HS-5 (cell line): Measurements from ENCODE around the gene CD59.
"Not testable (repeated sequence)": the region's sequence is repeated elsewhere in the genome, so short reads cannot be mapped to it uniquely, and the experiment has no call there.

Experiments
- DNase-seq: peaks from one replicate; pipeline ENCODE4 v3.0.0-alpha.2; 2012; ENCODE audit warnings: low read depth

The CD59 gene

DNA sequence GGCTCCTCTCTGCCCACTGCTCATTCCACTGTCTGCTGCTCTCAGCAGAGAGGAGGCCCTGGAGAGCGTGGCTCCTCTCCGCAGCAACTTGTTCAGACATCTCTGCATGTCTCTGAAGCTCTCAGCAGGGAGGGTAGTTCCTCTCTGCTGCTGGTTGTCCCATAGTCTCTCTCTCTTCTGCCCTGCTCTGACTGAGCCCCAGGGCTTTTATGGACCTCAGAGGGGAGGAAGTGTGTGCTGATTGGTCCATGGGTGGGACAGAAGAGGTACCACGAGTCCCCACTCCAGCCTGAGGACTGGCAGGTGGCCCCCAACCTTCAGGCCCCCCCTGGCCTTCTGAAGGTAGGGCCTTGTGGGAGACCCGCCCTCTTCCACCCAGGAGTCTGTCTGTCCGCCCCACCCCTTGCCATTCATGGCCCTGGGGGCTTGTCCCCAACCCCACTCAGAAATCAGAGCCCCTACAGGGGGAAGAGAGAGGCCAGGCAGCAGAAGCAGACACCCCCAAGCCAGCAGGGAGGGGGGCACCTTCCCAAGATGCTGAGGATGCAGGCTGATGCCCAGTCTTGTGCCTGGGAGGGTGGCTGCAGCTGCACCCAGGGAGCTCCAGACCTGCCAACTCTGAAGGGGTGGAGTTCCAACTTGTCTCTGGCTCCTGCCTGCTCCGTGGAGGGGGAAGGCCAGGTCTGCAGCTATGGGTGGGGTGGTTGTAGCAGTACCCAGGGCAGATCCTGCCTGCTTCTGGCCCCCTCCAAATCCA is 70.7 kb downstream of the CD59 start:
- DNase-seq: no peak

DNA sequence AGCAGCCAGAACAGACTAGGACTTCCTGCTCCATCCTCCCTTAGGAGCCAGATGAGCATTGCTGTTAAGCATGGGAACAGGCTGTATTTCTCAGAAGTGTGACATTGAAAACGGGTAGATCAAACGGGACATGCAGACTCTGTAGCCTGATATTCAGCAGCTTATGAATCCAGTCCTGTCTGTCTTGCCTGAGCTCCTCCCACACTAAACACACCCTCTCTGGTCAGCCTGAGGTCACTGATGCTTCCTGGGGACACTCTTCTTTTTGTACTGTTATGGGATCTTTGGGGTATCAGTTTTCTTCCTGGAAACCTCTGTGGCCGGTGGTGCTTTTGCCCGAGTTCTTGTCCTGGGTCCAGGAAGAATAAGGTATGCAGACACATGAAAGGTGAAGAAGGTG is 71.4 kb downstream of the CD59 start:
- no peak for DNase-seq

DNA sequence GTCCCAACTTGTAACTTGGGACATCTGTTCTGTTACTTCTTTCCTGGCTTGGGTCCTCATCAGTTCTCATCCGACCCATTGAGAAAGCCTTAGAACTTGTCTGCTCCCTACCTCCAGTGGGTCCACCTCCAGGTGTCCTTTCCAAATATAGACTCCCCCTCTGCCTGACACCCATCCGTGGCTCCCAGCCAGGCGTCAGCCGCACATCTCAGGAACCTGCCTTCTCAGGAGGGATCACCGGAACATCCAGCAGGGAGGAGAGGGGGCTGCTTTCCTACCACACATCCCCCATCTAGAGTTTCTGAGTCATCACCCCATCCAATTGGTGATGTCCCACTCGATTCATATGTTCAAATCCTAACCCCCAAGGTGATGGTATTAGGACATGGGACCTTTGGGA is 72.1 kb downstream of the CD59 start:
- no peak for DNase-seq

DNA sequence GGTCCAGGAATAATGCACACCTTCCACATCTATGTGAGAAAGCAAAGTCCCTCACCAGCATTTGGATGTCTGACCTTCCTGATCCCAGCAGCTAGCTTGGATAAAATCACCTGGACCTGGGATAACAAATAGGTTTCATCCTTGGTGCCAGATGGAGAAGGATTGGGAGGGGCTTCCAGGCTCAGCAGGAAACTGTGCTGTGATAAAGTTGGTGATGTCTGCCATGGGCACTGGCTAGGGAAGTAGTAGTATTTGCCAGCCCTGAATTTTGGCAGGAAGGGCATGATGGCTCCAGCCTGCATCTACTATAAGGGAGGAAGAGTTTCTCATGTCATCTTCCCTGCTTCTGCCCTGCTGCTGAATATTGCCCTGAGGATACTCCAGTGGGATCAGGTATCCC is 73.1 kb downstream of the CD59 start:
- no peak for DNase-seq

DNA sequence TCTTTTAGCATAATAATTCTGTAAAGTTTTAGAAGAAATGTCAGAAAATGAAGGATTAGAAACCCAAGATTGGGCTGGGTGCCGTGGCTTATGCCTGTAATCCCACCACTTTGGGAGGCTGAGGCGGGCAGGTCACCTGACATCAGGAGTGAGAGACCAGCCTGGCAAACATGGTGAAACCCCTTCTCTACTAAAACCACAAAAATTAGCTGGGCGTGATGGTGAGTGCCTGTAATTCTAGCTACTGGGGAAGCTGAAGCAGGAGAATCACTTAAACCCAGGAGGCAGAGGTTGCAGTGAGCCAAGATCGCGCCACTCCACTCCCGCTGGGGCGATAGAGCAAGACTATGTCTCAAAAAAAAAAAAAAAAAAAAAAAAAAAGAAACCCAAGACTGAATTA is 74.7 kb downstream of the CD59 start:
- DNase-seq: not testable (repeated sequence)

DNA sequence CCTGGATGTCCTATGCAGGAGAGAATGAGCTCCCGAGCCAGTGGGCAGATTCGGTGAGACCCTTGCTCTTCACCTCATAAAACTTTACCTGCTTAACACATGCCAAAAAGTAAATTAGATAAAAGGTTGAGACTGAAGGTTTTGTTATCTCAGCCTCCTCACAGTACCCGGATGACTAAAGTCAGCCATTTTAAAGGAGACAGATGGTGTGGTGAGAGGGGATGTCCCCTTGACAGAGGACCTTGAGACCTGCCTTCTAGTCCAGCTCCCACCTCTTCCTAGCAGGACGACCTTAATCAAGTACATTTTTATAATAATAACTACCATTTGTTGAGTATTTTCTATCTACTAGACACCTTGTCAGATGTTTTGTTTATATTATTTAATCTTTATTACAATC is 75.3 kb downstream of the CD59 start:
- DNase-seq: no peak

DNA sequence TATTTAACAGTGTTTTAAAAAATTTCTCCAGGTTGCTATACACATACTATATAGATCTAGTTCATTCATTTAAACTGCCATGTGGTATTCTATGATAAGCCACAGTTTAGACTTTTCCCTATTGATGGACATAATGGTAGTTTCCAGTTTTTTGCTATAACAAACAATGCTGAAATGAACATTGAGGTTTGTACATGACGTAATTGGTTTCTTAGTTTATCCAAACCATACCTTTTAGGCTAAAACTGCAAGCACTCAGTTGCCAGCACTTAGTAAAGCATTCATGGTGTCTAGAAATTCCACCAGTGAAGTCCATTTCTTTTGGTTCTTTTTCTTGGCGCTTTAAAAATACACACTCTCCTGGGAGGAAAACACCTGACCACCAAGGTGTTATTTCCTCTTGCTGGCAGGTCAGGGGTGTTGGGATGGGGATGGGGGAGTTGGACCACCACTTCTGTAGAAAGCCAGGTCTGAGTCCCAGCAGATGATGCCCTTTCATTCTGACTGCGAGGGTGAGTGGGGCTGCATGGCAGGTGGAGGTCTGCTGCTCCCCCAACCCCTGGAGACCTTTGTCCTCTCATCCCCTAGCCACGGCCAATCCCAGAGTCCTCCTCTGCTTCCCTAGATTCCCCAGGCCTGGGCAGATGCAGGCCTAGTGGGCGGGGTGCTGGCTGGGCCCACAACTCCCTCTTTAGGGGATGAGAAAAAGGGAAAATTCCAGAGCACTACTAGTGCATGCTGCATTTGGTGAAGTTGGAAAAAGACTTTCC is 76.7 kb downstream of the CD59 start:
- DNase-seq: no peak

DNA sequence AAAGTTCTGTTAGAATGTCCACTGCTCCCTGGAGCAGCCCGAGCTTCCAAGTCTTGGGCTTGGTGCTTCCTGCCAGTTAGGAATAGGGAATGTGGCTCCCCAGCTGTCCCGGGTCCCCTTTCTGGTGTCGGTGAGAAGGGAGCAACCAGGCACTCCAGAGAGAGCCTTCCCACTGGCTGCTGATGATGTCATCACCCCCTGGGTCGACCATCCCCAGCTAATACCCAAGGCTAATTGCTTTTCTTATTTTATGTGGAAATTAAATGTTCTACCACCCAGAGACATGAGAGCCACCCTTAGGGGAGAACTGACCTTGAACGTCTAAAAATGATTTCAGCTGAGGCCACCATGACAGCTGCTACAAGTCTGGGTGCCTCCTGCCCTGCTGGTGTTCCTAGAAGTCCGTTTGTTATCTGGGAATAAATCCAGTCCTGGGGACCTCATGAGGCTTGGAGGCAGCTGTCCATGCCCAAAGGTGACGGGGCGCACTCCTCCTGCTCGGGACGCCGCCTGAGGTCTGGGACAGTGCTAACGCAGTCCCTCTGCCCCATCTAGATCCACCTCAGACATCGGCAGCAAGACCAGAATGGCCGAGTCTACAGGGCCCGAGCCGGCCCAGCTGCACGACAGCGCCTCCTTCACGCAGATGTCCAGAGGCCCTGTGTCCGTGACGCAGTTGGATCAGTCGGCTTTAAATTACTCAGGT is 77.9 kb downstream of the CD59 start:
- DNase-seq: no peak

DNA sequence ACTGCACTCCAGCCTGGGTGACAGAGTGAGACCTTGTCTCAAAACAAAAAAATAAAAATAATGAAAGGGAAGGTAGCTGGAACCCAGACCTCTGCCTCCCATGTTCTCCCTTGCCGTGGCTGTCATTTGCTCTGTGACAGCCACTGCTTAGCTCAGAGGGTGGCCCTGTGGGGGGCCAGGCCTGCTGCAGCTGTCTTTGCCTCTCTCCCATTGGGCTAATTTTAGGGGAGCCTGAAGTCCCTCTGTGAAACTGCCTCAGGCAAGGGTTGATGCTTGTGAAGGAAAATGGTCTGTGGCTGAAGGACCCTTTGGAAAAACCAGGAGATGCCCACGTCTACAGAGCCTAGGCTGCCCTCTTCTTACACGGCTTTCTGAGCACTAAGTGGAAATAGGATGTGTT is 78.5 kb downstream of the CD59 start:
- DNase-seq: no peak

DNA sequence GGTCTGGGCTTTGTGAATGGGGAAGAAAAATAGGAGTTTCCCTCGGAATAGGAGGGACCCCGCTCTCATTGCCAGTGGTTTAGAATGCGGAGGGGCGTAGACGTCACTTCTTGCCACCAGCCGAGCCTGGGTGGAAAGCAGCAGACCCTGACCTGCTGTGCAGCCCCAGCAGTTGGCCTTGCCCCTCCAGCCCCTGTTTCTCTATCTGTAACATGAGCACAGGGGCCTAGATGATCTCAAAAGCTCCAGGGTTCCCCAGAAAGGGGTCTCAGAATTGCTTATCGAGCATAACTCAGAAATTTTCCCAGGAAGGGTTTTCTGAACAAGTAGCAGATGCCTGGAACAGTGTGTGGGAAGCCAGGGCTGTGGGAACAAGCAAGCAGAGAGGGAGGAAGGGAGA is 79.5 kb downstream of the CD59 start:
- no peak for DNase-seq

DNA sequence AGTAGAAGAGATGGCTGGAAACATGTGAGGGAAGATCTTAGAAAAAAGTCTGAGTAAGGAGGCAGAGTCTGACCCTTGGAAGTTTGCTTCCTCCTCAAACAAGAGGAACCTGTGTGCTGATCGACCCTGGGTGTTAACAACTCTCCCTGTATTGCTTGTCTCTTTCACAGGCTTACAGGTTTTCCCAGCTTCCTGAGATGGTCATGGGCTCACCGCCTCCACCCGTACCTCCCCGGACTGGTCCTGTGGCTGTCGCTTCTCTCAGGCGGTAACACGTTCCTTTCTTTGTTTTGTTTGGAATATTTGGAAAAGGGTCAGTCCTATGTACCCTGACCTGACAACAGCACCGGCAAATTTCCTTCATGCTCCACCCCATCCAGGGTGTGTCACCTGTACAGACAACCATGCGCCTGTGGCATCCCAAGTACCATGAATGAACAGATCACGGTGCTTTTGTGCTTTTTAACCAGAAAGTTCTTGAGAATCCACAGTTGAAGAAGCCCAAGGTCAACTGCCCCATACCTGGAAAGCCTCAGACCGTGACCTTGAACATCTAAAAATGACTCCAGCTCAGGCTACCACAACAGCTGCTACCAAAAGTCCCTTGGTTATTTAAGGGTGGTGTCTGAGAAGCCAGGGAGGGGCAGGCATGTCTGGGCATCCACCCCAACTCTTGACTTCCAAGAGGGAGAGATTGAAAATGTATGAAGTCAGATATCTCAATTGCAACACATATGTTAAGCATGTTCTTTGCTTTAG is 80.2 kb downstream of the CD59 start:
- no peak for DNase-seq

DNA sequence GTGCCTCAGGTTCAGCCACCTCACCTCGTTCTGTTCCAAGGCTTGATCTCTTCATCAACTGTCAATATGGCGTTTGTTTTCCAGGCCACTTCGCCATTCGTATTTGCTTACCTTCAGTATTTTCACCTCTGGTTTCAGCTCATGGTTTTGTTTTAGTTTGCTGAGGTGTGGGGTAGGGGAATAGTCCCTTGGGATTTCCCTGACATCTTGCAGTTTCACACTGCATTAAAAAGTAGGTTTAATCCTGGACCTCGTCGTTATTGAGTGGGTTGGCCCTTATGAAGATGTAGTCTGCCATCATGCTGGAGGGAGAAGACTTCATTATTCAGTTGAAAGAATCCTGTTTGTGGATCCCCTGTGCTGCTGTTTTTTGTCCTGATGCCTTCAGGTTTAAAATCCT is 81.6 kb downstream of the CD59 start:
- DNase-seq: no peak
